MM.1S (cell line): Measurements from ENCODE around the gene NPPA.

Experiments used
- CTCF ChIP-seq: fragments of 300-600 bp; sonication (generic); IDR thresholded peaks from 2 replicates; pipeline ENCODE4 v1.5.1; 2016; ENCODE audit warnings: antibody characterized with exemption, low read length, mixed read lengths
- EZH2 ChIP-seq: fragments of 300-600 bp; sonication (generic); optimal IDR thresholded peaks from 2 replicates; pipeline ENCODE3; 2017; ENCODE audit warnings: low read depth, mild to moderate bottlenecking, antibody characterized with exemption, low read length, mixed read lengths
- EZH2phosphoT487 ChIP-seq: fragments of 300-600 bp; sonication (generic); IDR thresholded peaks from 2 replicates; pipeline ENCODE4 v1.6.1; 2018; ENCODE audit warnings: antibody characterized with exemption, low read length

- no peak for TF ChIP-seq CTCF
- no peak for TF ChIP-seq EZH2phosphoT487
- no peak for TF ChIP-seq EZH2
Observed at GRCh38 chr1:11857164-11857851, 9.7 kb upstream of the NPPA start.
